Stimulated activated CD4-positive, alpha-beta T cell treated with anti-CD3 and anti-CD28 coated beads, Interleukin-2, amount 100 ng/mL, for 4 hours (primary cell): ENCODE results near the gene PKN2.

Experiments used
- DNase-seq: peaks from one replicate; pipeline ENCODE4 v3.0.0-alpha.2; 2020; ENCODE audit warnings: low read depth

Gene PKN2

GRCh38 chr1:88735382-88735781 is 51.3 kb downstream of the PKN2 start:
- no peak for DNase-seq

GRCh38 chr1:88735909-88736308 is 51.8 kb downstream of the PKN2 start:
- no peak for DNase-seq

GRCh38 chr1:88736633-88737248 is 52.7 kb downstream of the PKN2 start:
- DNase-seq: no peak

- no peak for DNase-seq
Measured at GRCh38 chr1:88737338-88737927, 53.4 kb downstream of the PKN2 start.

GRCh38 chr1:88740784-88741183 is 56.7 kb downstream of the PKN2 start:
- DNase-seq: no peak

- DNase-seq: no peak
Measured at GRCh38 chr1:88741413-88741812, 57.3 kb downstream of the PKN2 start.

- no peak for DNase-seq
Measured at GRCh38 chr1:88742531-88742930, 58.5 kb downstream of the PKN2 start.

GRCh38 chr1:88744142-88744541 is 60.1 kb downstream of the PKN2 start:
- DNase-seq: no peak

- no peak for DNase-seq
Measured at GRCh38 chr1:88746916-88747315, 62.8 kb downstream of the PKN2 start.

- no peak for DNase-seq
Measured at GRCh38 chr1:88751714-88752113, 67.6 kb downstream of the PKN2 start.

- DNase-seq: no peak
Measured at GRCh38 chr1:88753506-88753905, 69.4 kb downstream of the PKN2 start.

GRCh38 chr1:88763649-88764406 is 79.8 kb downstream of the PKN2 start:
- DNase-seq: no peak

GRCh38 chr1:88768187-88768586 is 84.1 kb downstream of the PKN2 start:
- DNase-seq: no peak

- DNase-seq: no peak
Measured at GRCh38 chr1:88768816-88769215, 84.7 kb downstream of the PKN2 start.

GRCh38 chr1:88773540-88774150 is 89.6 kb downstream of the PKN2 start:
- DNase-seq: no peak

- no peak for DNase-seq
Measured at GRCh38 chr1:88774151-88774556, 90.1 kb downstream of the PKN2 start.

GRCh38 chr1:88777604-88778149 is 93.6 kb downstream of the PKN2 start:
- DNase-seq: no peak

GRCh38 chr1:88779880-88780279 is 95.8 kb downstream of the PKN2 start:
- no peak for DNase-seq

- DNase-seq: no peak
Measured at GRCh38 chr1:88780485-88780884, 96.4 kb downstream of the PKN2 start.

GRCh38 chr1:88783145-88783544 is 99.1 kb downstream of the PKN2 start:
- DNase-seq: no peak

GRCh38 chr1:88784551-88784950 is 100.5 kb downstream of the PKN2 start:
- DNase-seq: no peak

- no peak for DNase-seq
Measured at GRCh38 chr1:88787023-88787903, 103.2 kb downstream of the PKN2 start.
